GM12878 (cell line): ENCODE results near the gene ENOX2. TPM values are rescaled to one million over a fixed set of nuclear protein-coding genes. Genes with fewer than 3 reads are reported as not detected.

Source experiments
- ATAC-seq: fragments of 200-7000 bp; cut with Tn5 transposase; 3 replicates; pipeline ENCODE4 v1.9.1; 2020; ENCODE audit warnings: mild to moderate bottlenecking, moderate library complexity
- BruUV-seq: library from RNA; stranded (reverse); fragments of 400-500 nt; replicated peaks from 2 replicates; lab custom pipeline; 2021; lab: Mats Ljungman, UMichigan
- CTCF ChIA-PET: fragments of 300-600 bp; sonication (Branson Sonifier 250); formaldehyde crosslinking; extraction: SDS; loops from one replicate; lab custom pipeline; 2021; ENCODE audit warnings: inconsistent platforms; lab: Yijun Ruan, JAX
- POLR2A ChIA-PET: fragments of 350-600 bp; formaldehyde crosslinking; extraction: SDS; loops from one replicate; lab custom pipeline; 2021; ENCODE audit warnings: inconsistent platforms; lab: Charles Lee
- RAD21 ChIA-PET: fragments of 300-600 bp; sonication (Branson Sonifier 250); formaldehyde crosslinking; loops from one replicate; lab custom pipeline; 2023; ENCODE audit warnings: antibody characterized with exemption; ENCODE audit not compliant: unreplicated experiment; lab: Charles Lee
- SMC1A ChIA-PET: fragments of 300-600 bp; sonication (Branson Sonifier 250); formaldehyde crosslinking; loops from one replicate; lab custom pipeline; 2023; ENCODE audit not compliant: unreplicated experiment, uncharacterized antibody; lab: Charles Lee
- DNase-seq: peaks from one replicate; pipeline ENCODE4 v3.0.0-alpha.2; 2011; ENCODE audit warnings: low read depth, low spot score
- FAIRE-seq: peaks from 3 replicates; lab custom pipeline; 2011; peaks lifted over from hg19 to GRCh38; lab: Jason Lieb, UNC
- H2AFZ ChIP-seq: 2 replicates; pipeline ENCODE4 v1.6.0; 2011; ENCODE audit warnings: low read depth, low read length, control low read depth; ENCODE audit not compliant: control insufficient read depth
- H3K27ac ChIP-seq: 2 replicates; pipeline ENCODE4 v1.5.1; 2011; ENCODE audit warnings: control low read depth; ENCODE audit not compliant: control insufficient read depth, insufficient read depth
- H3K27me3 ChIP-seq, 2 experiments: replicated peaks in 1 of 2; 2 replicates each; pipeline versions ENCODE4 v1.6.0 to v1.6.1; 2011; ENCODE audit warnings: low read length in 1 of 2; ENCODE audit not compliant: control insufficient read depth in 2 of 2, insufficient read depth in 2 of 2
- H3K36me3 ChIP-seq, 2 experiments: 2 replicates each; pipeline ENCODE4 v1.5.1; 2011; ENCODE audit warnings: low read length in 1 of 2; ENCODE audit not compliant: control insufficient read depth in 2 of 2, insufficient read depth in 2 of 2
- H3K4me1 ChIP-seq: 2 replicates; pipeline ENCODE4 v1.6.1; 2011; ENCODE audit warnings: mild to moderate bottlenecking, low read length, moderate library complexity, mixed read lengths; ENCODE audit not compliant: control insufficient read depth, insufficient read depth
- H3K4me2 ChIP-seq: 2 replicates; pipeline ENCODE4 v1.6.0; 2011; ENCODE audit warnings: control low read depth; ENCODE audit not compliant: control insufficient read depth, insufficient read depth
- H3K4me3 ChIP-seq: fragments of 200-600 bp; sonication (generic); 2 replicates; pipeline ENCODE4 v1.5.1; 2016
- H3K79me2 ChIP-seq: 2 replicates; pipeline ENCODE4 v1.6.0; 2011; ENCODE audit warnings: low read length; ENCODE audit not compliant: control insufficient read depth, insufficient read depth
- H3K9ac ChIP-seq: 2 replicates; pipeline ENCODE4 v1.8.0; 2011; ENCODE audit warnings: low read length, control low read depth, mixed read lengths; ENCODE audit not compliant: control insufficient read depth, insufficient read depth
- H3K9me3 ChIP-seq: replicated peaks from 3 replicates; pipeline ENCODE4 v1.5.1; 2011; ENCODE audit warnings: mild to moderate bottlenecking, low read length; ENCODE audit not compliant: control insufficient read depth, insufficient read depth
- H4K20me1 ChIP-seq: 2 replicates; pipeline ENCODE4 v1.6.0; 2011; ENCODE audit not compliant: control insufficient read depth, insufficient read depth
- CEBPB ChIP-seq, 2 experiments: fragments of 150-350 bp in 1 of 2; IDR thresholded peaks; 2 replicates each; pipeline ENCODE4 v1.6.1; 2012 to 2014; ENCODE audit warnings: low read depth in 2 of 2, low read length in 2 of 2, borderline replicate concordance in 1 of 2, inconsistent platforms in 1 of 2
- CREM ChIP-seq: IDR thresholded peaks from 2 replicates; pipeline ENCODE4 v1.6.1; 2014; ENCODE audit warnings: antibody characterized with exemption, low read depth
- JUND ChIP-seq: IDR thresholded peaks from 2 replicates; pipeline ENCODE4 v1.6.1; 2012; ENCODE audit warnings: low read depth, mild to moderate bottlenecking, low read length, improper control_type of control experiment, moderate library complexity
- MEF2B ChIP-seq: fragments of 450-650 bp; IDR thresholded peaks from 2 replicates; pipeline ENCODE4 v1.6.1; 2018; ENCODE audit warnings: mild to moderate bottlenecking, moderate library complexity; ENCODE audit not compliant: partially characterized antibody, poor library complexity, severe bottlenecking
- TARDBP ChIP-seq: IDR thresholded peaks from 2 replicates; pipeline ENCODE4 v1.6.1; 2016; ENCODE audit warnings: borderline replicate concordance
- WGBS: methylation state at CpG from one replicate; pipeline ENCODE4 v1.1.6; 2016; ENCODE audit warnings: low lambda C conversion rate; ENCODE audit not compliant: insufficient replicate concordance, insufficient coverage; ENCODE audit errors: missing lambda C conversion rate; 5-methylcytosine and 5-hydroxymethylcytosine counted together
- in situ Hi-C: fragments of 300-500 bp; cut with MboI; formaldehyde crosslinking; loops from 9 replicates; pipeline ENCODE4 v1.14.3; 2018; ENCODE audit warnings: mixed read lengths
- intact Hi-C: fragments of 100-400 bp; cut with micrococcal nuclease; formaldehyde crosslinking; loops from one replicate; pipeline ENCODE4 v1.14.2; 2022; ENCODE audit not compliant: unreplicated experiment
- polyA plus RNA-seq, 11 experiments: library from polyadenylated mRNA; depleted of rRNA in 4 of 11; unstranded in 6 of 11; stranded (reverse) in 5 of 11; fragments of >200 nt; fragmentation: Nextera tagmentation in 4 of 11; fragmentation: Illumina TruSeq in 1 of 11; extraction: Ambion mirVana in 4 of 11; extraction: Trizol in 1 of 11; gene quantifications; 1 replicate in 1 of 11; 2 replicates in 10 of 11; pipeline versions ENCODE4 v1.2.1 to v1.2.3, GENCODE V29; 2011 to 2016; ENCODE audit warnings: inconsistent platforms in 2 of 11, missing spikeins in 2 of 11, low read depth in 1 of 11
- total RNA-seq, 4 experiments: library from RNA; depleted of rRNA in 3 of 4; stranded (reverse); fragments of >200 nt in 3 of 4; fragmentation: Illumina TruSeq in 1 of 4; extraction: Trizol in 1 of 4; gene quantifications; 2 replicates each; pipeline versions ENCODE4 v1.2.1 to v1.2.3, GENCODE V29; 2013 to 2021
- TF ChIP-seq, protein P1 (sequence below), 3 experiments: IDR thresholded peaks in 2 of 3; conservative IDR thresholded peaks in 1 of 3; 2 replicates each; pipeline ENCODE4 v1.5.1; 2011; ENCODE audit warnings: low read depth in 3 of 3, low read length in 3 of 3, mild to moderate bottlenecking in 3 of 3, control low read depth in 2 of 3, moderate library complexity in 2 of 3, inconsistent platforms in 1 of 3, mixed read lengths in 1 of 3; ENCODE audit not compliant: control insufficient read depth in 2 of 3, insufficient read depth in 1 of 3; ENCODE audit errors: extremely low read depth in 1 of 3
- TF ChIP-seq, protein P2 (sequence below): fragments of 450-650 bp; IDR thresholded peaks from 2 replicates; pipeline ENCODE4 v1.6.1; 2017; ENCODE audit warnings: low read depth, mild to moderate bottlenecking, moderate library complexity
- TF ChIP-seq, protein P3 (sequence below): fragments of 450-650 bp; IDR thresholded peaks from 2 replicates; pipeline ENCODE4 v1.6.1; 2018; ENCODE audit warnings: borderline replicate concordance, mild to moderate bottlenecking; ENCODE audit not compliant: partially characterized antibody
- TF ChIP-seq, protein P4 (sequence below): fragments of 450-650 bp; IDR thresholded peaks from 2 replicates; pipeline ENCODE4 v1.6.1; 2018; ENCODE audit warnings: mild to moderate bottlenecking, low read depth, moderate library complexity; ENCODE audit not compliant: partially characterized antibody
- TF ChIP-seq, protein P5 (sequence below): fragments of 450-650 bp; formaldehyde crosslinking; IDR thresholded peaks from 2 replicates; pipeline ENCODE4 v1.4.0; 2020; ENCODE audit warnings: mild to moderate bottlenecking, moderate library complexity

Gene ENOX2
- total and polyA plus RNA-seq, 10 of the 15 experiments (the other 5 are each of a cell fraction or from before 2014, with no cell fraction given) = 3.2 to 13.0 (median 7.7) TPM

DNA sequence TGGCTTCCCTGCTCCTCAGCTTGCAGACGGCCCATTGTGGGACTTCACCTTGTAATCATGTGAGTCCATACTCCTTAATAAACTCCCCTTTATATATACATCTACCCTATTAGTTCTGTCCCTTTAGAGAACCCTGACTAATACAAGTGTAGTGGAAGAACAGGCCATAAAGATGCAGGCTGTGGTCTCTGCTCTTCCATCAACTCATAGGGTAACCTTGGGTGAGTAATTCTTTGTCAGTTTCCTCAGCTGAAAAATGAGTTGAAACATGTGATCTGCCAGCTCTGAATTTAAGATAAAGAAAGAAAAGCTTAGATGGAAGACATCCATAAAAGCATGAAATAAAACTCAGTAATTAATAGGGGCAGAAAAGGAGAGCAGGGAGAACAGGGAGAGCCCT lies 103.6 kb downstream of the ENOX2 start:
- BruUV-seq = no TSS peak
- POLR2A ChIA-PET = no interaction called here
- 0% methylated on average over 1 of the region's 1 CpG for whole genome bisulfite sequencing
- Histone ChIP-seq H3K4me3 (no peak overlapping the region), H3K4me1 (no peaks in the 10 kb centered on the region), H3K36me3 (no peaks in the 10 kb centered on the region), H3K79me2 (no peaks in the 10 kb centered on the region), H3K4me2 (no peak overlapping the region), H3K27ac (no peak overlapping the region), H3K9ac (no peak overlapping the region), H3K27me3 (no peaks in the 10 kb centered on the region), H2AFZ (no peak overlapping the region), H3K9me3 (no peaks in the 10 kb centered on the region), H4K20me1 (no peaks in the 10 kb centered on the region)
- RAD21 ChIA-PET = no interaction called here
- CTCF ChIA-PET = no interaction called here
- intact Hi-C loops (no loop called here), in situ Hi-C loops (no loop called here)
- SMC1A ChIA-PET = interaction anchor here (1.4 kb wide), 1 partner anchor 10 kb away, joined by 3 read pairs; no protein-coding TSS in a partner anchor
- FAIRE-seq = no peak
- DNase-seq = no peak
- ATAC-seq = no peak
- TF ChIP-seq CREM = no peak
- no peak for TF ChIP-seq CEBPB (IDR thresholded peaks at IDR 0.05; ENCODE audit: borderline replicate concordance in 1 of 2, low read depth in 2 of 2, low read length in 2 of 2)
- no peak for TF ChIP-seq MEF2B
- no peak for TF ChIP-seq TARDBP
- TF ChIP-seq, protein P1, sequence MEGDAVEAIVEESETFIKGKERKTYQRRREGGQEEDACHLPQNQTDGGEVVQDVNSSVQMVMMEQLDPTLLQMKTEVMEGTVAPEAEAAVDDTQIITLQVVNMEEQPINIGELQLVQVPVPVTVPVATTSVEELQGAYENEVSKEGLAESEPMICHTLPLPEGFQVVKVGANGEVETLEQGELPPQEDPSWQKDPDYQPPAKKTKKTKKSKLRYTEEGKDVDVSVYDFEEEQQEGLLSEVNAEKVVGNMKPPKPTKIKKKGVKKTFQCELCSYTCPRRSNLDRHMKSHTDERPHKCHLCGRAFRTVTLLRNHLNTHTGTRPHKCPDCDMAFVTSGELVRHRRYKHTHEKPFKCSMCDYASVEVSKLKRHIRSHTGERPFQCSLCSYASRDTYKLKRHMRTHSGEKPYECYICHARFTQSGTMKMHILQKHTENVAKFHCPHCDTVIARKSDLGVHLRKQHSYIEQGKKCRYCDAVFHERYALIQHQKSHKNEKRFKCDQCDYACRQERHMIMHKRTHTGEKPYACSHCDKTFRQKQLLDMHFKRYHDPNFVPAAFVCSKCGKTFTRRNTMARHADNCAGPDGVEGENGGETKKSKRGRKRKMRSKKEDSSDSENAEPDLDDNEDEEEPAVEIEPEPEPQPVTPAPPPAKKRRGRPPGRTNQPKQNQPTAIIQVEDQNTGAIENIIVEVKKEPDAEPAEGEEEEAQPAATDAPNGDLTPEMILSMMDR (IDR thresholded peaks at IDR 0.05 in 2 of 3, conservative IDR thresholded peaks at IDR 0.05 in 1 of 3; ENCODE audit: control insufficient read depth in 2 of 3, extremely low read depth in 1 of 3, insufficient read depth in 1 of 3, low read depth in 3 of 3, low read length in 3 of 3) = no peak
- TF ChIP-seq, protein P2, sequence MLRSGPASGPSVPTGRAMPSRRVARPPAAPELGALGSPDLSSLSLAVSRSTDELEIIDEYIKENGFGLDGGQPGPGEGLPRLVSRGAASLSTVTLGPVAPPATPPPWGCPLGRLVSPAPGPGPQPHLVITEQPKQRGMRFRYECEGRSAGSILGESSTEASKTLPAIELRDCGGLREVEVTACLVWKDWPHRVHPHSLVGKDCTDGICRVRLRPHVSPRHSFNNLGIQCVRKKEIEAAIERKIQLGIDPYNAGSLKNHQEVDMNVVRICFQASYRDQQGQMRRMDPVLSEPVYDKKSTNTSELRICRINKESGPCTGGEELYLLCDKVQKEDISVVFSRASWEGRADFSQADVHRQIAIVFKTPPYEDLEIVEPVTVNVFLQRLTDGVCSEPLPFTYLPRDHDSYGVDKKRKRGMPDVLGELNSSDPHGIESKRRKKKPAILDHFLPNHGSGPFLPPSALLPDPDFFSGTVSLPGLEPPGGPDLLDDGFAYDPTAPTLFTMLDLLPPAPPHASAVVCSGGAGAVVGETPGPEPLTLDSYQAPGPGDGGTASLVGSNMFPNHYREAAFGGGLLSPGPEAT = no peak
- no peak for TF ChIP-seq JUND
- TF ChIP-seq, protein P3, sequence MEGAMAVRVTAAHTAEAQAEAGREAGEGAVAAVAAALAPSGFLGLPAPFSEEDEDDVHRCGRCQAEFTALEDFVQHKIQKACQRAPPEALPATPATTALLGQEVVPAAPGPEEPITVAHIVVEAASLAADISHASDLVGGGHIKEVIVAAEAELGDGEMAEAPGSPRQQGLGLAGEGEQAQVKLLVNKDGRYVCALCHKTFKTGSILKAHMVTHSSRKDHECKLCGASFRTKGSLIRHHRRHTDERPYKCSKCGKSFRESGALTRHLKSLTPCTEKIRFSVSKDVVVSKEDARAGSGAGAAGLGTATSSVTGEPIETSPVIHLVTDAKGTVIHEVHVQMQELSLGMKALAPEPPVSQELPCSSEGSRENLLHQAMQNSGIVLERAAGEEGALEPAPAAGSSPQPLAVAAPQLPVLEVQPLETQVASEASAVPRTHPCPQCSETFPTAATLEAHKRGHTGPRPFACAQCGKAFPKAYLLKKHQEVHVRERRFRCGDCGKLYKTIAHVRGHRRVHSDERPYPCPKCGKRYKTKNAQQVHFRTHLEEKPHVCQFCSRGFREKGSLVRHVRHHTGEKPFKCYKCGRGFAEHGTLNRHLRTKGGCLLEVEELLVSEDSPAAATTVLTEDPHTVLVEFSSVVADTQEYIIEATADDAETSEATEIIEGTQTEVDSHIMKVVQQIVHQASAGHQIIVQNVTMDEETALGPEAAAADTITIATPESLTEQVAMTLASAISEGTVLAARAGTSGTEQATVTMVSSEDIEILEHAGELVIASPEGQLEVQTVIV = no peak
- TF ChIP-seq, protein P4, sequence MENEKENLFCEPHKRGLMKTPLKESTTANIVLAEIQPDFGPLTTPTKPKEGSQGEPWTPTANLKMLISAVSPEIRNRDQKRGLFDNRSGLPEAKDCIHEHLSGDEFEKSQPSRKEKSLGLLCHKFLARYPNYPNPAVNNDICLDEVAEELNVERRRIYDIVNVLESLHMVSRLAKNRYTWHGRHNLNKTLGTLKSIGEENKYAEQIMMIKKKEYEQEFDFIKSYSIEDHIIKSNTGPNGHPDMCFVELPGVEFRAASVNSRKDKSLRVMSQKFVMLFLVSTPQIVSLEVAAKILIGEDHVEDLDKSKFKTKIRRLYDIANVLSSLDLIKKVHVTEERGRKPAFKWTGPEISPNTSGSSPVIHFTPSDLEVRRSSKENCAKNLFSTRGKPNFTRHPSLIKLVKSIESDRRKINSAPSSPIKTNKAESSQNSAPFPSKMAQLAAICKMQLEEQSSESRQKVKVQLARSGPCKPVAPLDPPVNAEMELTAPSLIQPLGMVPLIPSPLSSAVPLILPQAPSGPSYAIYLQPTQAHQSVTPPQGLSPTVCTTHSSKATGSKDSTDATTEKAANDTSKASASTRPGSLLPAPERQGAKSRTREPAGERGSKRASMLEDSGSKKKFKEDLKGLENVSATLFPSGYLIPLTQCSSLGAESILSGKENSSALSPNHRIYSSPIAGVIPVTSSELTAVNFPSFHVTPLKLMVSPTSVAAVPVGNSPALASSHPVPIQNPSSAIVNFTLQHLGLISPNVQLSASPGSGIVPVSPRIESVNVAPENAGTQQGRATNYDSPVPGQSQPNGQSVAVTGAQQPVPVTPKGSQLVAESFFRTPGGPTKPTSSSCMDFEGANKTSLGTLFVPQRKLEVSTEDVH = no peak
- TF ChIP-seq, protein P5, sequence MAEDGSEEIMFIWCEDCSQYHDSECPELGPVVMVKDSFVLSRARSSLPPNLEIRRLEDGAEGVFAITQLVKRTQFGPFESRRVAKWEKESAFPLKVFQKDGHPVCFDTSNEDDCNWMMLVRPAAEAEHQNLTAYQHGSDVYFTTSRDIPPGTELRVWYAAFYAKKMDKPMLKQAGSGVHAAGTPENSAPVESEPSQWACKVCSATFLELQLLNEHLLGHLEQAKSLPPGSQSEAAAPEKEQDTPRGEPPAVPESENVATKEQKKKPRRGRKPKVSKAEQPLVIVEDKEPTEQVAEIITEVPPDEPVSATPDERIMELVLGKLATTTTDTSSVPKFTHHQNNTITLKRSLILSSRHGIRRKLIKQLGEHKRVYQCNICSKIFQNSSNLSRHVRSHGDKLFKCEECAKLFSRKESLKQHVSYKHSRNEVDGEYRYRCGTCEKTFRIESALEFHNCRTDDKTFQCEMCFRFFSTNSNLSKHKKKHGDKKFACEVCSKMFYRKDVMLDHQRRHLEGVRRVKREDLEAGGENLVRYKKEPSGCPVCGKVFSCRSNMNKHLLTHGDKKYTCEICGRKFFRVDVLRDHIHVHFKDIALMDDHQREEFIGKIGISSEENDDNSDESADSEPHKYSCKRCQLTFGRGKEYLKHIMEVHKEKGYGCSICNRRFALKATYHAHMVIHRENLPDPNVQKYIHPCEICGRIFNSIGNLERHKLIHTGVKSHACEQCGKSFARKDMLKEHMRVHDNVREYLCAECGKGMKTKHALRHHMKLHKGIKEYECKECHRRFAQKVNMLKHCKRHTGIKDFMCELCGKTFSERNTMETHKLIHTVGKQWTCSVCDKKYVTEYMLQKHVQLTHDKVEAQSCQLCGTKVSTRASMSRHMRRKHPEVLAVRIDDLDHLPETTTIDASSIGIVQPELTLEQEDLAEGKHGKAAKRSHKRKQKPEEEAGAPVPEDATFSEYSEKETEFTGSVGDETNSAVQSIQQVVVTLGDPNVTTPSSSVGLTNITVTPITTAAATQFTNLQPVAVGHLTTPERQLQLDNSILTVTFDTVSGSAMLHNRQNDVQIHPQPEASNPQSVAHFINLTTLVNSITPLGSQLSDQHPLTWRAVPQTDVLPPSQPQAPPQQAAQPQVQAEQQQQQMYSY (CRISPR knock-in tag) = no peak
